Keratinocyte (primary cell): ENCODE measurements around the gene MINAR2. TPM values are rescaled to one million over a fixed set of nuclear protein-coding genes. Genes with fewer than 3 reads are reported as not detected.

ENCODE experiments used
- DNase-seq: peaks from one replicate; pipeline ENCODE4 v3.0.0-alpha.2; 2011; ENCODE audit warnings: low read depth, missing footprints, low spot score
- FAIRE-seq: peaks from 2 replicates; lab custom pipeline; 2011; peaks lifted over from hg19 to GRCh38; lab: Jason Lieb, UNC
- H2AFZ ChIP-seq: 2 replicates; pipeline ENCODE4 v1.6.0; 2012; ENCODE audit warnings: low read length, control low read depth, inconsistent platforms; ENCODE audit not compliant: control insufficient read depth
- H3K27ac ChIP-seq: 2 replicates; pipeline ENCODE4 v1.5.1; 2011; ENCODE audit warnings: low read length; ENCODE audit not compliant: control insufficient read depth, insufficient read depth
- H3K27me3 ChIP-seq: 3 replicates; pipeline ENCODE4 v1.6.0; 2011; ENCODE audit warnings: low read length; ENCODE audit not compliant: control insufficient read depth, insufficient read depth; ENCODE audit errors: extremely low read depth
- H3K36me3 ChIP-seq, 2 experiments: 2 replicates in 1 of 2; 3 replicates in 1 of 2; pipeline ENCODE4 v1.5.1; 2011; ENCODE audit warnings: low read length in 2 of 2, mild to moderate bottlenecking in 1 of 2; ENCODE audit not compliant: control insufficient read depth in 2 of 2, insufficient read depth in 2 of 2; ENCODE audit errors: extremely low read depth in 1 of 2
- H3K4me1 ChIP-seq: 3 replicates; pipeline ENCODE4 v1.5.1; 2011; ENCODE audit warnings: low read length; ENCODE audit not compliant: control insufficient read depth, insufficient read depth; ENCODE audit errors: extremely low read depth
- H3K4me2 ChIP-seq: 3 replicates; pipeline ENCODE4 v1.6.0; 2011; ENCODE audit warnings: low read depth, low read length; ENCODE audit not compliant: control insufficient read depth, insufficient read depth; ENCODE audit errors: extremely low read depth
- H3K4me3 ChIP-seq, 3 experiments: fragments of 200-600 bp in 1 of 3; sonication (generic) in 1 of 3; 2 replicates in 2 of 3; 3 replicates in 1 of 3; pipeline ENCODE4 v1.5.1; 2011 to 2016; ENCODE audit warnings: low read length in 3 of 3, mild to moderate bottlenecking in 3 of 3, control low read depth in 2 of 3, inconsistent platforms in 1 of 3, low read depth in 1 of 3, mixed read lengths in 1 of 3, mixed run types in 1 of 3, moderate library complexity in 1 of 3; ENCODE audit not compliant: control insufficient read depth in 2 of 3, insufficient read depth in 2 of 3; ENCODE audit errors: extremely low read depth in 1 of 3
- H3K79me2 ChIP-seq: 2 replicates; pipeline ENCODE4 v1.6.0; 2012; ENCODE audit warnings: low read length; ENCODE audit not compliant: control insufficient read depth, insufficient read depth
- H3K9ac ChIP-seq: 3 replicates; pipeline ENCODE4 v1.6.0; 2011; ENCODE audit warnings: low read length; ENCODE audit not compliant: control insufficient read depth, insufficient read depth; ENCODE audit errors: extremely low read depth
- H3K9me1 ChIP-seq: 3 replicates; pipeline ENCODE4 v1.6.0; 2011; ENCODE audit warnings: low read length; ENCODE audit not compliant: control insufficient read depth, insufficient read depth; ENCODE audit errors: extremely low read depth
- H3K9me3 ChIP-seq: 2 replicates; pipeline ENCODE4 v1.5.1; 2012; ENCODE audit warnings: low read depth, low read length; ENCODE audit not compliant: control insufficient read depth
- H4K20me1 ChIP-seq: 3 replicates; pipeline ENCODE4 v1.6.0; 2011; ENCODE audit warnings: low read length; ENCODE audit not compliant: control insufficient read depth, insufficient read depth; ENCODE audit errors: extremely low read depth
- CTCF ChIP-seq, 3 experiments: IDR thresholded peaks in 1 of 3; conservative IDR thresholded peaks in 1 of 3; optimal IDR thresholded peaks in 1 of 3; 2 replicates in 2 of 3; 3 replicates in 1 of 3; pipeline versions ENCODE3 to v1.5.1; 2011; ENCODE audit warnings: low read length in 3 of 3, mild to moderate bottlenecking in 3 of 3, moderate library complexity in 2 of 3, control low read depth in 1 of 3, inconsistent platforms in 1 of 3; ENCODE audit not compliant: insufficient read depth in 2 of 3; ENCODE audit errors: extremely low read depth in 1 of 3
- EZH2 ChIP-seq: IDR thresholded peaks from one replicate; pipeline ENCODE4 v1.6.1; 2012; ENCODE audit warnings: inconsistent platforms, mild to moderate bottlenecking, low read length, moderate library complexity
- dilution Hi-C: fragments of 300-500 bp; cut with MboI; formaldehyde crosslinking; loops from one replicate; pipeline ENCODE4 v1.7.0; 2020; ENCODE audit warnings: low sequenced_read_pairs; ENCODE audit not compliant: extremely low pct_ligation_motif_present
- polyA plus RNA-seq, 5 experiments: library from polyadenylated mRNA; depleted of rRNA in 3 of 5; stranded (reverse) in 3 of 5; stranded (forward) in 1 of 5; unstranded in 1 of 5; fragments of >200 nt; gene quantifications; 1 replicate in 1 of 5; 2 replicates in 3 of 5; 3 replicates in 1 of 5; pipeline versions ENCODE4 v1.2.1 to v1.2.3, GENCODE V29; 2011 to 2012; ENCODE audit warnings: missing spikeins in 2 of 5, low read depth in 1 of 5, low replicate concordance in 1 of 5

The MINAR2 gene
- polyA plus RNA-seq, 1 donor (not counting 4 experiments of a cell fraction or from before 2014, with no cell fraction given): not detected

- dilution Hi-C loops: no loop called here
- H4K20me1 ChIP-seq: no peaks in the 10 kb centered on the region
- H3K9me3 ChIP-seq: no peaks in the 10 kb centered on the region
- no peak overlapping the region for H2AFZ ChIP-seq
- no peaks in the 10 kb centered on the region for H3K9me1 ChIP-seq
- no peaks in the 10 kb centered on the region for H3K36me3 ChIP-seq
- H3K9ac ChIP-seq: no peak overlapping the region
- no peak overlapping the region for H3K4me3 ChIP-seq
- no peak overlapping the region for H3K4me2 ChIP-seq
- no peaks in the 10 kb centered on the region for H3K27me3 ChIP-seq
- DNase-seq (no peak), FAIRE-seq (no peak)
- no peak overlapping the region for H3K27ac ChIP-seq
- H3K79me2 ChIP-seq: no peaks in the 10 kb centered on the region
- TF ChIP-seq EZH2 (no peak), CTCF (optimal IDR thresholded peaks at IDR 0.05 in 1 of 3, IDR thresholded peaks at IDR 0.05 in 1 of 3, conservative IDR thresholded peaks at IDR 0.05 in 1 of 3; ENCODE audit: extremely low read depth in 1 of 3, insufficient read depth in 2 of 3, low read length in 3 of 3) (no peak)
- no peaks in the 10 kb centered on the region for H3K4me1 ChIP-seq
These were observed 31.7 kb upstream of the MINAR2 start for GRCh38 chr5:129716235-129716634.

- dilution Hi-C loops: no loop called here
These were observed 31.2 kb upstream of the MINAR2 start for GRCh38 chr5:129716651-129717050.

More at GRCh38 chr5:129716651-129717050, 31.2 kb upstream of the MINAR2 start:
- Histone ChIP-seq H3K27me3 (no peaks in the 10 kb centered on the region), H3K9me3 (no peaks in the 10 kb centered on the region), H3K79me2 (no peaks in the 10 kb centered on the region), H3K27ac (no peak overlapping the region), H2AFZ (no peak overlapping the region), H3K4me1 (no peaks in the 10 kb centered on the region), H4K20me1 (no peaks in the 10 kb centered on the region), H3K4me2 (no peak overlapping the region), H3K4me3 (no peak overlapping the region), H3K9ac (no peak overlapping the region), H3K9me1 (no peaks in the 10 kb centered on the region), H3K36me3 (no peaks in the 10 kb centered on the region)
- TF ChIP-seq CTCF (optimal IDR thresholded peaks at IDR 0.05 in 1 of 3, IDR thresholded peaks at IDR 0.05 in 1 of 3, conservative IDR thresholded peaks at IDR 0.05 in 1 of 3; ENCODE audit: extremely low read depth in 1 of 3, insufficient read depth in 2 of 3, low read length in 3 of 3) (no peak), EZH2 (no peak)
- DNase-seq (no peak), FAIRE-seq (no peak)
